ENCODE results near the gene EML5.

Gene EML5

DNA sequence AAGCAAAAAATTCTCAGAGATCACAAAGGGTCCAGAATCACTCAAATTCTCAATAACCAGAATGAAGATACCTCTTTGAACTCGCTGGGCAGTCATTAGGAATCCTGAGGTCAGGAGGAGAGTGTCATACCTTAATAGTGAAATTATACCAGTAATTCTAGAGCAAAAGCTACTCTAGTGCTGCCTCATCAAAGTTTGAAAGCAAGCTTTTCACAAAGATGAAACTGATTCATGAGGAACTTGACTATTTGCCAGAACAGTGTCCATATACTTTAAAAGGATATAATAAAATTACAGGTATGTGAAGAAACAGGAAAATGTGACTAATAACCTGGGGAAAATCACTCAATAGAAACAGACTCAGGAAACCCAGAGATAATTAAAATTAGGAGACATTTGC is 44.5 kb downstream of the EML5 start:
- POLR2A ChIA-PET = no interaction called here
- no peak overlapping the region for H3K4me3 ChIP-seq (ENCODE audit: low read depth, low read length)
- H3K9me3 ChIP-seq (ENCODE audit: control insufficient read depth, insufficient read depth, low read depth, low read length) = no peaks in the 10 kb centered on the region
- CTCF ChIA-PET = no interaction called here
- TF ChIP-seq BCL11A (tag by site-specific recombination; IDR thresholded peaks at IDR 0.05; ENCODE audit: low read depth) (no peak), RBAK (tag by site-specific recombination; IDR thresholded peaks at IDR 0.05) (no peak), CTCF (tag by site-specific recombination; IDR thresholded peaks at IDR 0.05) (no peak), BCL11B (tag by site-specific recombination; IDR thresholded peaks at IDR 0.05; ENCODE audit: low read depth) (no peak), ZNF518A (tag by site-specific recombination; conservative IDR thresholded peaks at IDR 0.05; ENCODE audit: low read depth) (no peak), ELK4 (IDR thresholded peaks at IDR 0.05; ENCODE audit: borderline replicate concordance, low read depth, low read length) (no peak)
- TF ChIP-seq, protein P1, sequence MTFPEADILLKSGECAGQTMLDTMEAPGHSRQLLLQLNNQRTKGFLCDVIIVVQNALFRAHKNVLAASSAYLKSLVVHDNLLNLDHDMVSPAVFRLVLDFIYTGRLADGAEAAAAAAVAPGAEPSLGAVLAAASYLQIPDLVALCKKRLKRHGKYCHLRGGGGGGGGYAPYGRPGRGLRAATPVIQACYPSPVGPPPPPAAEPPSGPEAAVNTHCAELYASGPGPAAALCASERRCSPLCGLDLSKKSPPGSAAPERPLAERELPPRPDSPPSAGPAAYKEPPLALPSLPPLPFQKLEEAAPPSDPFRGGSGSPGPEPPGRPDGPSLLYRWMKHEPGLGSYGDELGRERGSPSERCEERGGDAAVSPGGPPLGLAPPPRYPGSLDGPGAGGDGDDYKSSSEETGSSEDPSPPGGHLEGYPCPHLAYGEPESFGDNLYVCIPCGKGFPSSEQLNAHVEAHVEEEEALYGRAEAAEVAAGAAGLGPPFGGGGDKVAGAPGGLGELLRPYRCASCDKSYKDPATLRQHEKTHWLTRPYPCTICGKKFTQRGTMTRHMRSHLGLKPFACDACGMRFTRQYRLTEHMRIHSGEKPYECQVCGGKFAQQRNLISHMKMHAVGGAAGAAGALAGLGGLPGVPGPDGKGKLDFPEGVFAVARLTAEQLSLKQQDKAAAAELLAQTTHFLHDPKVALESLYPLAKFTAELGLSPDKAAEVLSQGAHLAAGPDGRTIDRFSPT (tag by site-specific recombination; IDR thresholded peaks at IDR 0.05) = no peak
- no peak overlapping the region for H3K27ac ChIP-seq (ENCODE audit: extremely low read depth, low read depth, low read length)
- no peaks in the 10 kb centered on the region for H3K36me3 ChIP-seq (ENCODE audit: control insufficient read depth in 2 of 2, insufficient read depth in 1 of 2, low read length in 2 of 2)
- peaks cover 9% of the 10 kb centered on the region for H3K4me1 ChIP-seq (ENCODE audit: control insufficient read depth, insufficient read depth, low read length)

DNA sequence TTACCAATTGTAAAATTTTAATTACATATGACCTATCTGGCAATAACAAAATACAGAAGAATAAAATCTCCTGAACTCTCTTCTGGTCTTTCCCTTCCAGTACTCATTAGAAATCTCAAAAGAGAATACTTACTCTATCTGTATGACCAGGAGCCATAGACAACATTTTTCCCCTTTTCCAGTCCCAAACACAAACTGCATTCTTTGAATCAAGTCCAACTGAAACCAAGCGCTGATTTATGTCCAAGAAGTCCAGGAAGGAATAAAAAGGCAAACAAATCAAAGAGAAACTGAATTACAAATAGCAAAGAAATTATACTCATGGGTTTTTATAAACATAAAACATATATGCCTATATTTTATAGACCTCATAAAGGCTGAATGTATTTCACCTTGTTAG is 46.7 kb downstream of the EML5 start:
- no peak overlapping the region for H3K4me3 ChIP-seq (ENCODE audit: low read depth, low read length)
- no peak overlapping the region for H3K27ac ChIP-seq (ENCODE audit: extremely low read depth, low read depth, low read length)
- H3K4me1 ChIP-seq (ENCODE audit: control insufficient read depth, insufficient read depth, low read length) = peaks cover 9% of the 10 kb centered on the region
- H3K36me3 ChIP-seq (ENCODE audit: control insufficient read depth in 2 of 2, insufficient read depth in 1 of 2, low read length in 2 of 2) = no peaks in the 10 kb centered on the region; a peak in 1 of 3 replicates
- ChIA-PET CTCF (no interaction called here), POLR2A (no interaction called here)
- no peaks in the 10 kb centered on the region for H3K9me3 ChIP-seq (ENCODE audit: control insufficient read depth, insufficient read depth, low read depth, low read length)
- TF ChIP-seq ZNF121 (tag by site-specific recombination; IDR thresholded peaks at IDR 0.05) (no peak), ZFHX2 (tag by site-specific recombination; conservative IDR thresholded peaks at IDR 0.05) (no peak), SETDB1 (IDR thresholded peaks at IDR 0.05; ENCODE audit: insufficient read length, low read length) (no peak), INSM2 (tag by site-specific recombination; IDR thresholded peaks at IDR 0.05) (no peak), ZNF398 (tag by site-specific recombination; IDR thresholded peaks at IDR 0.05) (no peak), ZNF239 (tag by site-specific recombination; IDR thresholded peaks at IDR 0.05) (no peak), ZSCAN23 (tag by site-specific recombination; IDR thresholded peaks at IDR 0.05) (no peak), EGR2 (tag by site-specific recombination; IDR thresholded peaks at IDR 0.05; ENCODE audit: low read depth) (no peak), ZBTB8A (tag by site-specific recombination; IDR thresholded peaks at IDR 0.05) (no peak), ZIC2 (tag by site-specific recombination; IDR thresholded peaks at IDR 0.05) (no peak), ZNF266 (tag by site-specific recombination; IDR thresholded peaks at IDR 0.05; ENCODE audit: low read depth) (no peak), YY1 (tag by site-specific recombination; IDR thresholded peaks at IDR 0.05) (no peak), ZNF394 (tag by site-specific recombination; IDR thresholded peaks at IDR 0.05; ENCODE audit: borderline replicate concordance) (no peak), ZNF660 (tag by site-specific recombination; IDR thresholded peaks at IDR 0.05) (no peak), ZNF23 (tag by site-specific recombination; IDR thresholded peaks at IDR 0.05; ENCODE audit: borderline replicate concordance) (no peak)

All from HEK293 (cell line).